K562 (cell line): ENCODE results near the gene ZNF547. TPM values are rescaled to one million over a fixed set of nuclear protein-coding genes. Genes with fewer than 3 reads are reported as not detected.
A peak's percentile ranks its signal among the peaks of the same experiment; 100 is the strongest.

Source experiments
- ATAC-seq: fragments of 200-7000 bp; cut with Tn5 transposase; 3 replicates; pipeline ENCODE4 v1.9.1; 2020; ENCODE audit warnings: moderate library complexity
- BruUV-seq: library from RNA; stranded (reverse); fragments of 400-500 nt; replicated peaks from 2 replicates; lab custom pipeline; 2021; lab: Mats Ljungman, UMichigan
- CTCF ChIA-PET: fragments of 300-600 bp; formaldehyde crosslinking; extraction: SDS; loops from one replicate; lab custom pipeline; 2021; ENCODE audit warnings: low intra/inter-chr PET ratio; lab: Yijun Ruan, JAX
- POLR2A ChIA-PET: fragments of 300-600, 350-650 bp; sonication (Branson Sonifier 250); formaldehyde crosslinking; extraction: SDS; loops from one replicate; lab custom pipeline; 2021; ENCODE audit warnings: antibody characterized with exemption, inconsistent platforms; lab: Yijun Ruan, JAX
- DNase-seq, 4 experiments: peaks; one replicate each; pipeline versions ENCODE4 v3.0.0 to v3.0.0-alpha.2; 2011 to 2018; ENCODE audit warnings: low spot score in 3 of 4, mixed read lengths in 3 of 4; ENCODE audit errors: extremely low read depth in 1 of 4
- FAIRE-seq: peaks from 2 replicates; lab custom pipeline; 2011; peaks lifted over from hg19 to GRCh38; lab: Jason Lieb, UNC
- H2AFZ ChIP-seq: 2 replicates; pipeline ENCODE4 v1.6.0; 2011; ENCODE audit warnings: low read depth, low read length, control low read depth, inconsistent platforms
- H3K27ac ChIP-seq: fragments of 200-600 bp; 3 replicates; pipeline ENCODE4 v1.8.0; 2011; ENCODE audit warnings: low read depth, mild to moderate bottlenecking, control low read depth, inconsistent platforms, low read length, moderate library complexity, mixed read lengths; ENCODE audit errors: extremely low read depth
- H3K27me3 ChIP-seq, 2 experiments: fragments of 300-600 bp in 1 of 2; 2 replicates in 1 of 2; 3 replicates in 1 of 2; pipeline versions ENCODE4 v1.6.0 to v1.8.0; 2011; ENCODE audit warnings: inconsistent platforms in 2 of 2, low read length in 2 of 2, mild to moderate bottlenecking in 1 of 2, mixed read lengths in 1 of 2, moderate library complexity in 1 of 2; ENCODE audit not compliant: control insufficient read depth in 2 of 2, insufficient read depth in 2 of 2
- H3K36me3 ChIP-seq: fragments of 300-600 bp; 3 replicates; pipeline ENCODE4 v1.8.0; 2011; ENCODE audit warnings: mild to moderate bottlenecking, low read length, inconsistent platforms; ENCODE audit not compliant: control insufficient read depth, insufficient read depth
- H3K4me1 ChIP-seq, 2 experiments: fragments of 200-600 bp in 1 of 2; replicated peaks in 1 of 2; 2 replicates in 1 of 2; 3 replicates in 1 of 2; pipeline versions ENCODE4 v1.5.1 to v1.8.0; 2011; ENCODE audit warnings: inconsistent platforms in 2 of 2, low read length in 2 of 2, mild to moderate bottlenecking in 1 of 2, mixed read lengths in 1 of 2, moderate library complexity in 1 of 2; ENCODE audit not compliant: control insufficient read depth in 2 of 2, insufficient read depth in 2 of 2
- H3K4me2 ChIP-seq: 2 replicates; pipeline ENCODE4 v1.6.1; 2011; ENCODE audit warnings: low read length, control low read depth, inconsistent platforms, mixed read lengths; ENCODE audit not compliant: insufficient read depth
- H3K4me3 ChIP-seq: fragments of 200-600 bp; sonication (generic), shearing (Covaris generic); 2 replicates; pipeline ENCODE4 v1.5.1; 2016; ENCODE audit warnings: control low read depth, inconsistent platforms
- H3K79me2 ChIP-seq: fragments of 200-600 bp; 3 replicates; pipeline ENCODE4 v1.8.0; 2011; ENCODE audit warnings: low read length, inconsistent platforms; ENCODE audit not compliant: control insufficient read depth, insufficient read depth
- H3K9ac ChIP-seq, 2 experiments: 2 replicates each; pipeline versions ENCODE4 v1.6.0 to v1.6.1; 2011; ENCODE audit warnings: low read depth in 2 of 2, low read length in 2 of 2, control low read depth in 1 of 2, inconsistent platforms in 1 of 2, mild to moderate bottlenecking in 1 of 2, mixed read lengths in 1 of 2; ENCODE audit not compliant: insufficient read depth in 1 of 2
- H3K9me1 ChIP-seq: one replicate; pipeline ENCODE4 v1.6.0; 2011; ENCODE audit warnings: inconsistent platforms, mild to moderate bottlenecking, low read length, moderate library complexity; ENCODE audit not compliant: control insufficient read depth, insufficient read depth
- H3K9me3 ChIP-seq: replicated peaks from 2 replicates; pipeline ENCODE4 v1.5.1; 2011; ENCODE audit warnings: low read depth, low read length, inconsistent platforms; ENCODE audit not compliant: control insufficient read depth, insufficient read depth
- H4K20me1 ChIP-seq: replicated peaks from 2 replicates; pipeline ENCODE4 v1.6.1; 2011; ENCODE audit warnings: low read length, inconsistent platforms, mixed read lengths; ENCODE audit not compliant: control insufficient read depth, insufficient read depth
- JUNB ChIP-seq: fragments of 450-650 bp; formaldehyde crosslinking; conservative IDR thresholded peaks from 2 replicates; pipeline ENCODE4 v1.4.0; 2020; ENCODE audit warnings: mild to moderate bottlenecking
- NFIC ChIP-seq: fragments of 450-650 bp; IDR thresholded peaks from 2 replicates; pipeline ENCODE4 v1.6.1; 2017; ENCODE audit warnings: mild to moderate bottlenecking, inconsistent platforms
- PML ChIP-seq: IDR thresholded peaks from 2 replicates; pipeline ENCODE4 v1.6.1; 2012; ENCODE audit warnings: low read length, inconsistent platforms
- POLR3G ChIP-seq: IDR thresholded peaks from 2 replicates; pipeline ENCODE4 v1.6.1; 2011; ENCODE audit not compliant: insufficient read length, insufficient replicate concordance; ENCODE audit errors: extremely low read depth
- SAFB ChIP-seq: fragments of 200-400 bp; formaldehyde crosslinking; IDR thresholded peaks from 2 replicates; pipeline ENCODE4 v1.6.1; 2017; ENCODE audit warnings: low read depth, low read length, borderline replicate concordance
- SMARCA5 ChIP-seq: fragments of 450-650 bp; IDR thresholded peaks from 2 replicates; pipeline ENCODE4 v1.6.1; 2016
- ZBTB7A ChIP-seq: IDR thresholded peaks from 2 replicates; pipeline ENCODE4 v1.6.1; 2011; ENCODE audit warnings: low read depth, mild to moderate bottlenecking, low read length, moderate library complexity, borderline replicate concordance; ENCODE audit not compliant: control insufficient read depth
- ZNF75A ChIP-seq: fragments of 450-650 bp; formaldehyde crosslinking; IDR thresholded peaks from 2 replicates; pipeline ENCODE4 v1.4.0; 2020; ENCODE audit warnings: mild to moderate bottlenecking
- whole genome bisulfite sequencing: fragments of 100-300 bp; shearing (Covaris generic); methylation state at CpG from one replicate; pipeline ENCODE4 v1.1.6; 2016; ENCODE audit warnings: low coverage, mixed read lengths; ENCODE audit not compliant: insufficient coverage; ENCODE audit errors: missing lambda C conversion rate; 5-methylcytosine and 5-hydroxymethylcytosine counted together
- in situ Hi-C: fragments of 300-500 bp; cut with MboI; formaldehyde crosslinking; loops from 4 replicates; pipeline ENCODE4 v1.15.0; 2018; ENCODE audit warnings: inconsistent platforms, mixed read lengths
- intact Hi-C: fragments of 100-400 bp; cut with micrococcal nuclease; formaldehyde crosslinking; loops from 2 replicates; pipeline ENCODE4 v1.14.2; 2022
- polyA plus RNA-seq, 8 experiments: library from polyadenylated mRNA; depleted of rRNA in 4 of 8; stranded (reverse) in 5 of 8; unstranded in 3 of 8; fragments of >200 nt; fragmentation: Nextera tagmentation in 2 of 8; fragmentation: Illumina TruSeq in 1 of 8; extraction: Ambion mirVana in 2 of 8; extraction: Trizol in 1 of 8; gene quantifications; 2 replicates each; pipeline versions ENCODE4 v1.2.1 to v1.2.3, GENCODE V29; 2011 to 2014; ENCODE audit warnings: inconsistent platforms in 1 of 8, missing spikeins in 1 of 8
- total RNA-seq, 7 experiments: library from RNA; depleted of rRNA in 6 of 7; stranded (reverse); fragments of >200 nt in 6 of 7; fragmentation: Illumina TruSeq in 2 of 7; extraction: Trizol in 2 of 7; gene quantifications; 2 replicates each; pipeline versions ENCODE4 v1.2.1 to v1.2.3, GENCODE V29; 2011 to 2021; ENCODE audit warnings: low replicate concordance in 1 of 7
- TF ChIP-seq, protein P1 (sequence below): fragments of 250-450 bp; sonication (Bioruptor Pico); IDR thresholded peaks from 2 replicates; pipeline ENCODE4 v1.4.0; 2020; ENCODE audit warnings: mild to moderate bottlenecking
- TF ChIP-seq, protein P2 (sequence below): fragments of 250-450 bp; sonication (Bioruptor Pico); IDR thresholded peaks from 2 replicates; pipeline ENCODE4 v1.5.0; 2022; ENCODE audit warnings: mild to moderate bottlenecking
- TF ChIP-seq, protein P3 (sequence below): fragments of 250-450 bp; sonication (Bioruptor Pico); IDR thresholded peaks from 2 replicates; pipeline ENCODE4 v1.8.0; 2021; ENCODE audit warnings: moderate library complexity, mild to moderate bottlenecking, inconsistent platforms

The ZNF547 gene
- total and polyA plus RNA-seq, 9 of the 15 experiments (the other 6 are each of a cell fraction or from before 2014, with no cell fraction given): 0.03 to 0.96 (median 0.30) TPM

DNA sequence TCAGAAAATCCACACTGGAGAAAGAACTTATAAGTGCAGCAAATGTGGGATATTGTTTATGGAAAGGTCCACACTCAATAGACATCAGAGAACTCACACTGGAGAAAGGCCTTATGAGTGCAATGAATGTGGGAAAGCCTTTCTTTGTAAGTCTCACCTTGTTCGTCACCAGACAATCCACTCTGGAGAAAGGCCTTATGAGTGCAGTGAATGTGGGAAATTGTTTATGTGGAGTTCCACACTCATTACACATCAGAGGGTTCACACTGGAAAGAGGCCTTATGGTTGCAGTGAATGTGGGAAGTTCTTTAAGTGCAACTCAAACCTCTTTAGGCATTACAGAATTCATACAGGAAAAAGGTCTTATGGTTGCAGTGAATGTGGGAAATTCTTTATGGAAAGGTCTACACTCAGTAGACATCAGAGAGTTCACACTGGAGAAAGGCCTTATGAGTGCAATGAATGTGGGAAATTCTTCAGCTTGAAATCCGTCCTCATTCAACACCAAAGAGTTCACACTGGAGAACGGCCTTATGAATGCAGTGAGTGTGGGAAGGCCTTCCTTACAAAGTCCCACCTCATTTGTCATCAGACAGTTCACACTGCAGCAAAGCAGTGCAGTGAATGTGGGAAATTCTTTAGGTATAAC is 14.3 kb downstream of the ZNF547 start:
- H3K9me1 ChIP-seq: no peaks in the 10 kb centered on the region
- peaks cover 2% of the 10 kb centered on the region; the same call in 1 of the 2 replicates for H3K9me3 ChIP-seq
- ChIA-PET CTCF (no interaction called here), POLR2A (no interaction called here)
- no peaks in the 10 kb centered on the region for H3K36me3 ChIP-seq
- no peak overlapping the region for H3K9ac ChIP-seq
- no TSS peak for BruUV-seq
- no peak overlapping the region for H3K4me3 ChIP-seq
- DNase-seq (no peak), ATAC-seq (no peak), FAIRE-seq (no peak)
- no peak overlapping the region for H3K4me2 ChIP-seq
- H3K27me3 ChIP-seq: no peaks in the 10 kb centered on the region
- no peak overlapping the region for H3K27ac ChIP-seq
- TF ChIP-seq ZNF75A: peak; percentile 73
- no peak for TF ChIP-seq ZBTB7A
- intact Hi-C loops: no loop called here
- H3K79me2 ChIP-seq: no peaks in the 10 kb centered on the region
- H2AFZ ChIP-seq: no peak overlapping the region
- no peaks in the 10 kb centered on the region for H3K4me1 ChIP-seq
- in situ Hi-C loops: no loop called here
- 5% methylated on average over 3 of the region's 3 CpGs for WGBS
- H4K20me1 ChIP-seq: no peaks in the 10 kb centered on the region

DNA sequence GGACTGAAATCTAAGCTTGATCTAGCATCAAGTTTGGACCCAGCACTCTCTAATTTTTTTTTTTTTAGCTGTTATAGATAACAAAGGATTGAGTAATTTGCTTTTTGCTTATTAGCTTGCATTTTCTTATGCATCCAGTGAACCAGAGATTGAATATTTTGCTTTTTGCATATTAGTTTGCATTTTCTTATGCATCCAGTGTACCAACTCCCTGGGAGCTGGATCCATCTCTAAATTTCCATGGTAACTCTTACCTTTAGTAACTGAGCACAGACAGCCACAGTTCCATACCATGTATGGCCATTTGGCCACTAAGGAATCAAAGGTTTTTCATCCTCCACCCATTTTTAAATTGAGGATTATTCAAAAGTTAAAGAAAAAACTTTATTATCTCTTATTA is 17.6 kb downstream of the ZNF547 start:
- ATAC-seq (no peak), FAIRE-seq (no peak), DNase-seq (no peak)
- intact Hi-C loops (no loop called here), in situ Hi-C loops (no loop called here)
- H3K9me3 ChIP-seq: peaks cover 2% of the 10 kb centered on the region; the same call in 1 of the 2 replicates
- H3K79me2 ChIP-seq: no peaks in the 10 kb centered on the region
- H4K20me1 ChIP-seq: no peaks in the 10 kb centered on the region
- H3K27ac ChIP-seq: no peak overlapping the region
- CTCF ChIA-PET: no interaction called here
- H3K36me3 ChIP-seq: no peaks in the 10 kb centered on the region
- no peak overlapping the region for H3K4me3 ChIP-seq
- no peak overlapping the region for H2AFZ ChIP-seq
- H3K4me2 ChIP-seq: no peak overlapping the region
- BruUV-seq: no TSS peak
- H3K9me1 ChIP-seq: no peaks in the 10 kb centered on the region
- H3K9ac ChIP-seq: no peak overlapping the region
- H3K4me1 ChIP-seq: no peaks in the 10 kb centered on the region
- POLR2A ChIA-PET: interaction anchor here (0.9 kb wide), 1 partner anchor 9 kb away, joined by 3 read pairs; the partner anchor contains the start of gene ZNF548
- no peaks in the 10 kb centered on the region for H3K27me3 ChIP-seq
- no peak for TF ChIP-seq JUNB
- TF ChIP-seq, protein P1, sequence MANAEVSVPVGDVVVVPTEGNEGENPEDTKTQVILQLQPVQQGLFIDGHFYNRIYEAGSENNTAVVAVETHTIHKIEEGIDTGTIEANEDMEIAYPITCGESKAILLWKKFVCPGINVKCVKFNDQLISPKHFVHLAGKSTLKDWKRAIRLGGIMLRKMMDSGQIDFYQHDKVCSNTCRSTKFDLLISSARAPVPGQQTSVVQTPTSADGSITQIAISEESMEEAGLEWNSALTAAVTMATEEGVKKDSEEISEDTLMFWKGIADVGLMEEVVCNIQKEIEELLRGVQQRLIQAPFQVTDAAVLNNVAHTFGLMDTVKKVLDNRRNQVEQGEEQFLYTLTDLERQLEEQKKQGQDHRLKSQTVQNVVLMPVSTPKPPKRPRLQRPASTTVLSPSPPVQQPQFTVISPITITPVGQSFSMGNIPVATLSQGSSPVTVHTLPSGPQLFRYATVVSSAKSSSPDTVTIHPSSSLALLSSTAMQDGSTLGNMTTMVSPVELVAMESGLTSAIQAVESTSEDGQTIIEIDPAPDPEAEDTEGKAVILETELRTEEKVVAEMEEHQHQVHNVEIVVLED (CRISPR knock-in tag): no peak
- TF ChIP-seq SAFB: no peak
- TF ChIP-seq POLR3G: no peak
- no peak for TF ChIP-seq PML
- TF ChIP-seq, protein P2, sequence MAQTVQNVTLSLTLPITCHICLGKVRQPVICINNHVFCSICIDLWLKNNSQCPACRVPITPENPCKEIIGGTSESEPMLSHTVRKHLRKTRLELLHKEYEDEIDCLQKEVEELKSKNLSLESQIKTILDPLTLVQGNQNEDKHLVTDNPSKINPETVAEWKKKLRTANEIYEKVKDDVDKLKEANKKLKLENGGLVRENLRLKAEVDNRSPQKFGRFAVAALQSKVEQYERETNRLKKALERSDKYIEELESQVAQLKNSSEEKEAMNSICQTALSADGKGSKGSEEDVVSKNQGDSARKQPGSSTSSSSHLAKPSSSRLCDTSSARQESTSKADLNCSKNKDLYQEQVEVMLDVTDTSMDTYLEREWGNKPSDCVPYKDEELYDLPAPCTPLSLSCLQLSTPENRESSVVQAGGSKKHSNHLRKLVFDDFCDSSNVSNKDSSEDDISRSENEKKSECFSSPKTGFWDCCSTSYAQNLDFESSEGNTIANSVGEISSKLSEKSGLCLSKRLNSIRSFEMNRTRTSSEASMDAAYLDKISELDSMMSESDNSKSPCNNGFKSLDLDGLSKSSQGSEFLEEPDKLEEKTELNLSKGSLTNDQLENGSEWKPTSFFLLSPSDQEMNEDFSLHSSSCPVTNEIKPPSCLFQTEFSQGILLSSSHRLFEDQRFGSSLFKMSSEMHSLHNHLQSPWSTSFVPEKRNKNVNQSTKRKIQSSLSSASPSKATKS (CRISPR knock-in tag): no peak
- TF ChIP-seq, protein P3, sequence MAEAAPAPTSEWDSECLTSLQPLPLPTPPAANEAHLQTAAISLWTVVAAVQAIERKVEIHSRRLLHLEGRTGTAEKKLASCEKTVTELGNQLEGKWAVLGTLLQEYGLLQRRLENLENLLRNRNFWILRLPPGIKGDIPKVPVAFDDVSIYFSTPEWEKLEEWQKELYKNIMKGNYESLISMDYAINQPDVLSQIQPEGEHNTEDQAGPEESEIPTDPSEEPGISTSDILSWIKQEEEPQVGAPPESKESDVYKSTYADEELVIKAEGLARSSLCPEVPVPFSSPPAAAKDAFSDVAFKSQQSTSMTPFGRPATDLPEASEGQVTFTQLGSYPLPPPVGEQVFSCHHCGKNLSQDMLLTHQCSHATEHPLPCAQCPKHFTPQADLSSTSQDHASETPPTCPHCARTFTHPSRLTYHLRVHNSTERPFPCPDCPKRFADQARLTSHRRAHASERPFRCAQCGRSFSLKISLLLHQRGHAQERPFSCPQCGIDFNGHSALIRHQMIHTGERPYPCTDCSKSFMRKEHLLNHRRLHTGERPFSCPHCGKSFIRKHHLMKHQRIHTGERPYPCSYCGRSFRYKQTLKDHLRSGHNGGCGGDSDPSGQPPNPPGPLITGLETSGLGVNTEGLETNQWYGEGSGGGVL (CRISPR knock-in tag): no peak
- TF ChIP-seq SMARCA5: no peak
- no peak for TF ChIP-seq NFIC
